Activated CD4-positive, alpha-beta memory T cell treated with anti-CD3 and anti-CD28 coated beads for 36 hours (primary cell): ENCODE measurements around the gene GLI3. TPM values are rescaled to one million over a fixed set of nuclear protein-coding genes. Genes with fewer than 3 reads are reported as not detected.

Experiments
- CTCF ChIA-PET: fragments of 350-600 bp; sonication (Branson Sonifier 250); formaldehyde crosslinking; loops from one replicate; lab custom pipeline; 2021; ENCODE audit warnings: antibody characterized with exemption, inconsistent platforms; lab: Charles Lee
- POLR2A ChIA-PET: fragments of 350-600 bp; sonication (Branson Sonifier 250); formaldehyde crosslinking; loops from one replicate; lab custom pipeline; 2021; ENCODE audit warnings: antibody characterized with exemption; lab: Charles Lee
- DNase-seq: peaks from one replicate; pipeline ENCODE4 v3.0.0-alpha.2; 2020
- H3K27ac Mint-ChIP-seq: one replicate; pipeline ENCODE4 v1.8.0; 2021; ENCODE audit warnings: mixed read lengths
- H3K27me3 Mint-ChIP-seq: one replicate; pipeline ENCODE4 v1.8.0; 2021; ENCODE audit warnings: mixed read lengths
- H3K36me3 Mint-ChIP-seq: one replicate; pipeline ENCODE4 v1.8.0; 2021; ENCODE audit warnings: mixed read lengths
- H3K4me1 Mint-ChIP-seq: one replicate; pipeline ENCODE4 v1.8.0; 2021; ENCODE audit warnings: low read depth, mixed read lengths
- H3K4me3 Mint-ChIP-seq: one replicate; pipeline ENCODE4 v1.8.0; 2021; ENCODE audit warnings: mild to moderate bottlenecking, mixed read lengths
- H3K9me3 Mint-ChIP-seq: one replicate; pipeline ENCODE4 v1.8.0; 2021; ENCODE audit warnings: mixed read lengths
- intact Hi-C: fragments of 100-400 bp; cut with micrococcal nuclease; formaldehyde crosslinking; loops from one replicate; pipeline ENCODE4 v1.15.1; 2023
- total RNA-seq, 2 experiments: library from RNA; stranded (reverse); gene quantifications; one replicate each; pipeline ENCODE4 v1.2.3, GENCODE V29; 2021

Gene GLI3
- under 1 TPM in 1 of 2 experiments, not detected in 1; 0.02 TPM for total RNA-seq

- intact Hi-C loops = loop anchor here (10.0 kb wide), 1 partner anchor 648 kb away; no protein-coding TSS in a partner anchor
- peak; percentile 49 for DNase-seq
- Mint-ChIP-seq H3K4me3 (peak within 1 kb of the TSS; percentile 62), H3K4me1 (peaks cover 7% of the 10 kb centered on the region), H3K27ac (no peak within 1 kb of the TSS), H3K36me3 (no peaks in the 10 kb centered on the region), H3K27me3 (peaks cover 57% of the 10 kb centered on the region), H3K9me3 (no peaks in the 10 kb centered on the region)
- CTCF ChIA-PET = no interaction called here
- POLR2A ChIA-PET = no interaction called here
These were observed at the start of gene GLI3 for GRCh38 chr7:42236976-42237810. TSS of gene GLI3 (minus strand) at chr7:42237209. CDS start at chr7:42223253, 13,956 bp downstream.

GRCh38 chr7:42285383-42285824, 48.4 kb upstream of the GLI3 start:
- no peaks in the 10 kb centered on the region for H3K36me3 Mint-ChIP-seq
- intact Hi-C loops = no loop called here
- no peaks in the 10 kb centered on the region for H3K27me3 Mint-ChIP-seq
- no peaks in the 10 kb centered on the region for H3K9me3 Mint-ChIP-seq
- ChIA-PET CTCF (no interaction called here), POLR2A (no interaction called here)
- H3K4me1 Mint-ChIP-seq = no peaks in the 10 kb centered on the region
- no peak for DNase-seq
- no peak overlapping the region for H3K27ac Mint-ChIP-seq
- H3K4me3 Mint-ChIP-seq = no peak overlapping the region

GRCh38 chr7:42283553-42283952, 46.5 kb upstream of the GLI3 start:
- no peaks in the 10 kb centered on the region for H3K36me3 Mint-ChIP-seq
- no peak overlapping the region for H3K4me3 Mint-ChIP-seq
- no peaks in the 10 kb centered on the region for H3K4me1 Mint-ChIP-seq
- DNase-seq = no peak
- intact Hi-C loops = no loop called here
- no peaks in the 10 kb centered on the region for H3K27me3 Mint-ChIP-seq
- CTCF ChIA-PET = no interaction called here
- POLR2A ChIA-PET = no interaction called here
- no peak overlapping the region for H3K27ac Mint-ChIP-seq
- no peaks in the 10 kb centered on the region for H3K9me3 Mint-ChIP-seq

- no peak overlapping the region for H3K4me3 Mint-ChIP-seq
- no peaks in the 10 kb centered on the region for H3K9me3 Mint-ChIP-seq
- H3K36me3 Mint-ChIP-seq = no peaks in the 10 kb centered on the region
- intact Hi-C loops = no loop called here
- no peaks in the 10 kb centered on the region for H3K27me3 Mint-ChIP-seq
- no peak for DNase-seq
- CTCF ChIA-PET = no interaction called here
- POLR2A ChIA-PET = no interaction called here
- no peak overlapping the region for H3K27ac Mint-ChIP-seq
- no peaks in the 10 kb centered on the region for H3K4me1 Mint-ChIP-seq
These were observed 41.3 kb upstream of the GLI3 start for GRCh38 chr7:42278344-42278743.

- CTCF ChIA-PET = no interaction called here
- Mint-ChIP-seq H3K9me3 (no peaks in the 10 kb centered on the region), H3K27me3 (no peaks in the 10 kb centered on the region), H3K4me3 (no peak overlapping the region), H3K4me1 (no peaks in the 10 kb centered on the region), H3K27ac (no peak overlapping the region), H3K36me3 (no peaks in the 10 kb centered on the region)
- DNase-seq = no peak
- intact Hi-C loops = no loop called here
- POLR2A ChIA-PET = no interaction called here
These were observed 37.0 kb upstream of the GLI3 start for GRCh38 chr7:42274053-42274452.

- Mint-ChIP-seq H3K27ac (no peak overlapping the region), H3K4me3 (no peak overlapping the region), H3K36me3 (no peaks in the 10 kb centered on the region), H3K4me1 (no peaks in the 10 kb centered on the region), H3K9me3 (no peaks in the 10 kb centered on the region), H3K27me3 (no peaks in the 10 kb centered on the region)
- intact Hi-C loops = no loop called here
- no peak for DNase-seq
- ChIA-PET POLR2A (no interaction called here), CTCF (no interaction called here)
These were observed 36.0 kb upstream of the GLI3 start for GRCh38 chr7:42272793-42273665.

GRCh38 chr7:42269161-42269560, 32.2 kb upstream of the GLI3 start:
- H3K27me3 Mint-ChIP-seq = peaks cover 2% of the 10 kb centered on the region
- no peaks in the 10 kb centered on the region for H3K36me3 Mint-ChIP-seq
- intact Hi-C loops = no loop called here
- POLR2A ChIA-PET = no interaction called here
- DNase-seq = no peak
- CTCF ChIA-PET = no interaction called here
- no peak overlapping the region for H3K4me3 Mint-ChIP-seq
- no peaks in the 10 kb centered on the region for H3K9me3 Mint-ChIP-seq
- H3K27ac Mint-ChIP-seq = no peak overlapping the region
- no peaks in the 10 kb centered on the region for H3K4me1 Mint-ChIP-seq

GRCh38 chr7:42264702-42265101, 27.7 kb upstream of the GLI3 start:
- H3K27ac Mint-ChIP-seq = no peak overlapping the region
- peaks cover 2% of the 10 kb centered on the region for H3K27me3 Mint-ChIP-seq
- H3K4me3 Mint-ChIP-seq = no peak overlapping the region
- CTCF ChIA-PET = no interaction called here
- no peak for DNase-seq
- POLR2A ChIA-PET = no interaction called here
- intact Hi-C loops = no loop called here
- no peaks in the 10 kb centered on the region for H3K36me3 Mint-ChIP-seq
- H3K9me3 Mint-ChIP-seq = no peaks in the 10 kb centered on the region
- no peaks in the 10 kb centered on the region for H3K4me1 Mint-ChIP-seq

GRCh38 chr7:42263971-42264370, 27.0 kb upstream of the GLI3 start:
- ChIA-PET CTCF (no interaction called here), POLR2A (no interaction called here)
- H3K27me3 Mint-ChIP-seq = peaks cover 2% of the 10 kb centered on the region
- H3K27ac Mint-ChIP-seq = no peak overlapping the region
- H3K36me3 Mint-ChIP-seq = no peaks in the 10 kb centered on the region
- no peaks in the 10 kb centered on the region for H3K4me1 Mint-ChIP-seq
- intact Hi-C loops = no loop called here
- no peak overlapping the region for H3K4me3 Mint-ChIP-seq
- no peaks in the 10 kb centered on the region for H3K9me3 Mint-ChIP-seq
- DNase-seq = no peak

GRCh38 chr7:42262964-42263363, 26.0 kb upstream of the GLI3 start:
- CTCF ChIA-PET = no interaction called here
- intact Hi-C loops = no loop called here
- no peaks in the 10 kb centered on the region for H3K4me1 Mint-ChIP-seq

GRCh38 chr7:42254217-42254616, 17.2 kb upstream of the GLI3 start:
- no peak for DNase-seq
- intact Hi-C loops = no loop called here
- ChIA-PET POLR2A (no interaction called here), CTCF (no interaction called here)
- no peaks in the 10 kb centered on the region for H3K36me3 Mint-ChIP-seq
- H3K9me3 Mint-ChIP-seq = peaks cover 6% of the 10 kb centered on the region
- no peaks in the 10 kb centered on the region for H3K4me1 Mint-ChIP-seq
- H3K27ac Mint-ChIP-seq = no peak overlapping the region
- H3K27me3 Mint-ChIP-seq = no peaks in the 10 kb centered on the region
- no peak overlapping the region for H3K4me3 Mint-ChIP-seq

More at GRCh38 chr7:42262964-42263363, 26.0 kb upstream of the GLI3 start:
- POLR2A ChIA-PET = no interaction called here
- DNase-seq = no peak
- Mint-ChIP-seq H3K4me3 (no peak overlapping the region), H3K27ac (no peak overlapping the region), H3K27me3 (peaks cover 2% of the 10 kb centered on the region), H3K9me3 (no peaks in the 10 kb centered on the region), H3K36me3 (no peaks in the 10 kb centered on the region)

GRCh38 chr7:42253316-42253715, 16.3 kb upstream of the GLI3 start:
- intact Hi-C loops = no loop called here
- Mint-ChIP-seq H3K4me1 (no peaks in the 10 kb centered on the region), H3K27ac (no peak overlapping the region), H3K36me3 (no peaks in the 10 kb centered on the region), H3K4me3 (no peak overlapping the region), H3K9me3 (peaks cover 6% of the 10 kb centered on the region), H3K27me3 (no peaks in the 10 kb centered on the region)
- CTCF ChIA-PET = no interaction called here
- no peak for DNase-seq
- POLR2A ChIA-PET = no interaction called here
